Cerebellar nuclear complex (tissue), 1 donor: ENCODE measurements around the gene PVALB.

Source experiments
- DNase-seq, 2 experiments: peaks; one replicate each; lab custom pipeline; 2025; lab: John Stamatoyannopoulos, UW

Gene PVALB

GRCh38 chr22:36846271-36846670 lies 29.4 kb upstream of the PVALB start:
- no peak for DNase-seq

GRCh38 chr22:36840106-36840505 lies 23.3 kb upstream of the PVALB start:
- DNase-seq: no peak

GRCh38 chr22:36839356-36840073 lies 22.7 kb upstream of the PVALB start:
- DNase-seq: no peak

GRCh38 chr22:36838119-36839030 lies 21.5 kb upstream of the PVALB start:
- DNase-seq: no peak

GRCh38 chr22:36835903-36836302 lies 19.1 kb upstream of the PVALB start:
- no peak for DNase-seq

- DNase-seq: no peak
Measured at GRCh38 chr22:36833073-36833472, 16.2 kb upstream of the PVALB start.

GRCh38 chr22:36831717-36832116 lies 14.9 kb upstream of the PVALB start:
- DNase-seq: no peak

GRCh38 chr22:36831206-36831605 lies 14.4 kb upstream of the PVALB start:
- no peak for DNase-seq

GRCh38 chr22:36830601-36831000 lies 13.8 kb upstream of the PVALB start:
- DNase-seq: no peak

- DNase-seq: no peak
Measured at GRCh38 chr22:36829370-36830002, 12.7 kb upstream of the PVALB start.

- no peak for DNase-seq
Measured at GRCh38 chr22:36828815-36829214, 12.0 kb upstream of the PVALB start.

GRCh38 chr22:36826262-36826661 lies 9.4 kb upstream of the PVALB start:
- no peak for DNase-seq

GRCh38 chr22:36824655-36825054 lies 7.8 kb upstream of the PVALB start:
- no peak for DNase-seq

- no peak for DNase-seq
Measured at GRCh38 chr22:36823186-36823839, 6.5 kb upstream of the PVALB start.

GRCh38 chr22:36822581-36822980 lies 5.7 kb upstream of the PVALB start:
- DNase-seq: no peak

- DNase-seq: no peak
Measured at GRCh38 chr22:36819112-36819511, 2.3 kb upstream of the PVALB start.

- no peak for DNase-seq
Measured at GRCh38 chr22:36818010-36818642, 1.3 kb upstream of the PVALB start.

- no peak for DNase-seq
Measured at GRCh38 chr22:36817525-36817848, 652 bp upstream of the PVALB start.

GRCh38 chr22:36816339-36816635 lies 548 bp downstream of the PVALB start:
- DNase-seq: no peak

GRCh38 chr22:36815558-36816338 lies 1.1 kb downstream of the PVALB start:
- DNase-seq: no peak

GRCh38 chr22:36814801-36815200 lies 2.0 kb downstream of the PVALB start:
- no peak for DNase-seq
